ENCODE results near the gene RECK.

RECK gene

DNA sequence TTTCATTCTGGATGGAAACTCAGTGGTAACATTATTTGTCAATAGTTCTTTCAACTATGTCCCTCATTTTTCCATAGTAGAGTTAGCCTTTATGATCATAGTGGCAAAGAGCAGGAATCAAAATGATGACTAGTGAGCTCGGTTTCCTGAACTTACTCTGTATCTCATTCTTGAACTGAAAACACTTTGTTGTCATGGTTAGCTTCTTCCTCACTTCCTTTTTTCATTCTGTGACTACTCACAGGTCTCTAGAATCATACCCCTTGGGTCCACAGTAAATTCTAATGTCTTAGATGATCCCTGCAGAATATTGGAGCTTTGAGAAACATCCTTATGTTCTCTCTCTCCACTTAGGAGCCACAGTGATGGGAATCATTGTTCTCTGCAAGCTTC, 29.4 kb upstream of the RECK start:
- Histone ChIP-seq H3K4me3 (ENCODE audit: low read depth, low read length) (no peak overlapping the region), H2AFZ (no peak overlapping the region)
- TF ChIP-seq, protein P1, sequence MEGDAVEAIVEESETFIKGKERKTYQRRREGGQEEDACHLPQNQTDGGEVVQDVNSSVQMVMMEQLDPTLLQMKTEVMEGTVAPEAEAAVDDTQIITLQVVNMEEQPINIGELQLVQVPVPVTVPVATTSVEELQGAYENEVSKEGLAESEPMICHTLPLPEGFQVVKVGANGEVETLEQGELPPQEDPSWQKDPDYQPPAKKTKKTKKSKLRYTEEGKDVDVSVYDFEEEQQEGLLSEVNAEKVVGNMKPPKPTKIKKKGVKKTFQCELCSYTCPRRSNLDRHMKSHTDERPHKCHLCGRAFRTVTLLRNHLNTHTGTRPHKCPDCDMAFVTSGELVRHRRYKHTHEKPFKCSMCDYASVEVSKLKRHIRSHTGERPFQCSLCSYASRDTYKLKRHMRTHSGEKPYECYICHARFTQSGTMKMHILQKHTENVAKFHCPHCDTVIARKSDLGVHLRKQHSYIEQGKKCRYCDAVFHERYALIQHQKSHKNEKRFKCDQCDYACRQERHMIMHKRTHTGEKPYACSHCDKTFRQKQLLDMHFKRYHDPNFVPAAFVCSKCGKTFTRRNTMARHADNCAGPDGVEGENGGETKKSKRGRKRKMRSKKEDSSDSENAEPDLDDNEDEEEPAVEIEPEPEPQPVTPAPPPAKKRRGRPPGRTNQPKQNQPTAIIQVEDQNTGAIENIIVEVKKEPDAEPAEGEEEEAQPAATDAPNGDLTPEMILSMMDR (IDR thresholded peaks at IDR 0.05), result no peak

DNA sequence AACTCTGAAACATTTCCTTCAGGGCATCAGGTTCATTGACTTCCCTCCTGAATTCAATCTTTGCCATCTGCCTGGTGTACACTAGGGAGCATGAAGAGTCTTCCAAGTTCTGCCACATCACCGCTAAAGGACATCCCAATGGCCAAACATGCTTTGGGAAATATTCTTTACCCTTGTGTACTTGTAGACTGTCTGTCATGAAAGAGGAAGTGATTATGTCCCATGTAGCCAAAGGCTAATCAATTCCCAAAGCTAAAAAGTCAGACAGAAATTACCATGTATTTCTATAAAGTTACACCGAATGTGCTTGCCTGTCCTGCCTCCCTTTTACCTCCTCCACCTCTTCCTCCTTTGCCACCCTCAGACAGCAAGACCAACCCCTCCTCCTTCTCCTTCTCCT, 28.9 kb upstream of the RECK start:
- no peak overlapping the region for H3K4me3 ChIP-seq (ENCODE audit: low read depth, low read length)
- no peak overlapping the region for H2AFZ ChIP-seq
- no peaks in the 10 kb centered on the region for H3K36me3 ChIP-seq (ENCODE audit: control insufficient read depth, insufficient read depth, low read length)
- H3K9ac ChIP-seq, result no peak overlapping the region
- no peaks in the 10 kb centered on the region for H3K9me3 ChIP-seq (ENCODE audit: control insufficient read depth, low read length)
- H3K79me2 ChIP-seq, result no peaks in the 10 kb centered on the region
- no peaks in the 10 kb centered on the region for H3K27me3 ChIP-seq (ENCODE audit: control insufficient read depth, insufficient read depth, low read length)
- TF ChIP-seq, protein P1 (IDR thresholded peaks at IDR 0.05), result no peak
- no peak overlapping the region for H3K27ac ChIP-seq
- no peak overlapping the region for H3K4me2 ChIP-seq (ENCODE audit: low read length)
- H3K4me1 ChIP-seq, result no peaks in the 10 kb centered on the region

More for the DNA sequence above, 29.4 kb upstream of the RECK start:
- no peak overlapping the region for H3K9ac ChIP-seq
- H3K27ac ChIP-seq, result no peak overlapping the region
- H3K79me2 ChIP-seq, result no peaks in the 10 kb centered on the region
- H3K9me3 ChIP-seq (ENCODE audit: control insufficient read depth, low read length), result no peaks in the 10 kb centered on the region
- no peaks in the 10 kb centered on the region for H3K4me1 ChIP-seq
- no peaks in the 10 kb centered on the region for H3K36me3 ChIP-seq (ENCODE audit: control insufficient read depth, insufficient read depth, low read length)
- no peaks in the 10 kb centered on the region for H3K27me3 ChIP-seq (ENCODE audit: control insufficient read depth, insufficient read depth, low read length)
- no peak overlapping the region for H3K4me2 ChIP-seq (ENCODE audit: low read length)

DNA sequence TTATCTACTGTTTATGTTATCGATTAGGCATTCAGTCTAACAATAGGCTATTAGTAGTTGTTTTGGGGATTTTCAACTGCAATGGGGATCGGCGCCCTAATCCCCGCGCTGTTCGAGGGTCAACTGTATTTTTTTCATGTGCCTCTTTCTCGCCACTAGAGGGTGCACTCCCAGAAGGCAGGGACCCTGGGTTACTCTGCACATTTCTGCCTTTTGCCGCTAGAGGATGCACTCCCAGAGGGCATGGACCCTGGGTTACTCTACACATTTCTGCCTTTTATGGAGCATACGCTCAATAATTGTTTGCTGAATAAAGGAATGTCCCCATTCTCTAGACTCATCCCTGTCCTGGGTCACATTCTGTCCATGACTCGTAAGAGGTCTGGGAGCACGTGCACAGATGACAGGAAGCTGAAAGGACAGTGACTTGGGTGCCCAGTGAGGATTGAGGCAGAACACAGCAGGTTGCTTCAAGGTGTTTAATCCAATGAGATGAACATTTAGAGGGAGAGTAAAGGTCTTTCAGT, 27.9 kb upstream of the RECK start:
- TF ChIP-seq, protein P1 (IDR thresholded peaks at IDR 0.05), result peak; percentile 88
- Histone ChIP-seq H2AFZ (no peak overlapping the region), H3K36me3 (ENCODE audit: control insufficient read depth, insufficient read depth, low read length) (no peaks in the 10 kb centered on the region), H3K4me1 (no peaks in the 10 kb centered on the region), H3K9me3 (ENCODE audit: control insufficient read depth, low read length) (no peaks in the 10 kb centered on the region), H3K4me2 (ENCODE audit: low read length) (no peak overlapping the region), H3K9ac (no peak overlapping the region), H3K27me3 (ENCODE audit: control insufficient read depth, insufficient read depth, low read length) (no peaks in the 10 kb centered on the region), H3K79me2 (no peaks in the 10 kb centered on the region), H3K4me3 (ENCODE audit: low read depth, low read length) (no peak overlapping the region), H3K27ac (no peak overlapping the region)

DNA sequence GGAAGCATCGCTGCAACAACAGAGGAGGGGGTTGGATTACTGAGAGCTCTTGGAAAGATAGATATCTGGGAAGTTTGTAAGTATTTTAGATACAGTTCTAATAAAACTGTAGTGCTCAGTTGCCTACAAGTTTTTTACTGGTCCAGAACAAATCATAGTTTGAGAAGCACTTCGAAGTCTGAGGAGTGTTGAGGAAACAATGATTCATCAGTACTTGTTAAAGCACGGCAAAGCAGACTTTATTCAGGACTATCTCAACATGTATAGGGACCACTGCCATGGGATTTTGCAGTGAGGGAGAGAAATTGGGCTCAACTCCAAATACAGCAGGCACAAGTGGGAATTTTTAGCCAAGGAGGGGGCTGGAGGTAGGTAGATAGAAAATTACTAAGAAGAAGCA, 25.3 kb upstream of the RECK start:
- Histone ChIP-seq H3K4me1 (no peaks in the 10 kb centered on the region), H2AFZ (no peak overlapping the region), H3K36me3 (ENCODE audit: control insufficient read depth, insufficient read depth, low read length) (no peaks in the 10 kb centered on the region), H3K4me2 (ENCODE audit: low read length) (no peak overlapping the region), H3K9me3 (ENCODE audit: control insufficient read depth, low read length) (no peaks in the 10 kb centered on the region), H3K79me2 (no peaks in the 10 kb centered on the region), H3K9ac (no peak overlapping the region), H3K27ac (no peak overlapping the region), H3K4me3 (ENCODE audit: low read depth, low read length) (no peak overlapping the region), H3K27me3 (ENCODE audit: control insufficient read depth, insufficient read depth, low read length) (no peaks in the 10 kb centered on the region)
- TF ChIP-seq, protein P1 (IDR thresholded peaks at IDR 0.05), result no peak

DNA sequence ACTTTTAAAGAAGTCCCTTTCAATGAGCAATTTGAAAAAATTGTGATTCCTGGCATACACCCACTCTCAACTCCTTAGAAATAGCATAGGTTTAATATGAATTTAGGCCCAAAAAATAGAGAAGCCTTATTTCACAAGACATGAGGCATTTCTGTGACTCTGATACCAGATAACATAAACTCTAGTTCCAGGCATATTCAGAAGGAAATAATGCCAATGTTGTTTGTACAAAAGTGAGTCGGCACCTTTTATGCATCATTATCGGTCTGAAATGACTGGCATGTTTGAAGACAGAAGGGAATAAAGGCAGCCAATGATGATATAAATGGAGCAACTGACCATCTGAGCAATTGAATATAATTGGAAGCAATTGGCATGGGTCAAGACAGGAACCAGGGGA, 19.4 kb upstream of the RECK start:
- no peaks in the 10 kb centered on the region for H3K79me2 ChIP-seq
- H2AFZ ChIP-seq, result no peak overlapping the region
- no peaks in the 10 kb centered on the region for H3K9me3 ChIP-seq (ENCODE audit: control insufficient read depth, low read length)
- no peaks in the 10 kb centered on the region for H3K4me1 ChIP-seq
- TF ChIP-seq, protein P1 (IDR thresholded peaks at IDR 0.05), result no peak
- H3K27me3 ChIP-seq (ENCODE audit: control insufficient read depth, insufficient read depth, low read length), result no peaks in the 10 kb centered on the region
- H3K4me2 ChIP-seq (ENCODE audit: low read length), result no peak overlapping the region
- no peak overlapping the region for H3K4me3 ChIP-seq (ENCODE audit: low read depth, low read length)
- H3K36me3 ChIP-seq (ENCODE audit: control insufficient read depth, insufficient read depth, low read length), result no peaks in the 10 kb centered on the region
- H3K27ac ChIP-seq, result no peak overlapping the region
- no peak overlapping the region for H3K9ac ChIP-seq
